Peyer's patch (tissue), 4 donors: ENCODE data around the gene C19orf73. TPM values are rescaled to one million over a fixed set of nuclear protein-coding genes. Genes with fewer than 3 reads are reported as not detected.

ENCODE experiments used
- DNase-seq, 3 donors: peaks; one replicate each; pipeline ENCODE4 v3.0.0-alpha.2; 2017 to 2019
- H3K27ac ChIP-seq, 4 donors: fragments of 200-600 bp; sonication (generic); one replicate each; pipeline ENCODE4 v1.5.1; 2016 to 2019
- H3K27me3 ChIP-seq, 2 donors: fragments of 200-600 bp; sonication (generic); one replicate each; pipeline ENCODE4 v1.5.1; 2019
- H3K36me3 ChIP-seq, 3 donors: fragments of 200-600 bp; sonication (generic); one replicate each; pipeline ENCODE4 v1.5.1; 2016 to 2019
- H3K4me1 ChIP-seq, 4 donors: fragments of 200-600 bp; sonication (generic); one replicate each; pipeline ENCODE4 v1.5.1; 2016 to 2019
- H3K4me3 ChIP-seq, 4 donors: fragments of 200-600 bp; sonication (generic); 1 replicate in 3 of 4; 2 replicates in 1 of 4; pipeline ENCODE4 v1.5.1; 2016 to 2019; ENCODE audit warnings: mild to moderate bottlenecking in 1 of 4
- H3K9me3 ChIP-seq, 4 donors: fragments of 200-600 bp; sonication (generic); one replicate each; pipeline ENCODE4 v1.5.1; 2016 to 2019; ENCODE audit warnings: mild to moderate bottlenecking in 1 of 4
- POLR2A ChIP-seq, 2 donors: fragments of 450-650 bp; IDR thresholded peaks; one replicate each; pipeline ENCODE4 v1.5.1; 2017; ENCODE audit warnings: antibody characterized with exemption in 2 of 2, mild to moderate bottlenecking in 2 of 2, moderate library complexity in 2 of 2
- total RNA-seq, 4 donors: library from RNA; depleted of rRNA; stranded (reverse); fragments of >200 nt; gene quantifications; one replicate each; pipeline ENCODE4 v1.1.0, GENCODE V29; 2016
- TF ChIP-seq, protein P1 (sequence below), 6 experiments: fragments of 450-650 bp in 4 of 6; fragments of 200-600 bp in 2 of 6; sonication (generic) in 1 of 6; IDR thresholded peaks; one replicate each; pipeline ENCODE4 v1.5.1; 2017 to 2019; ENCODE audit warnings: antibody characterized with exemption in 6 of 6, mild to moderate bottlenecking in 3 of 6, moderate library complexity in 1 of 6

The C19orf73 gene
- total RNA-seq, 4 donors from 2014 or later = 3.6 to 6.1 (median 4.6) TPM; not detected in 1

DNA sequence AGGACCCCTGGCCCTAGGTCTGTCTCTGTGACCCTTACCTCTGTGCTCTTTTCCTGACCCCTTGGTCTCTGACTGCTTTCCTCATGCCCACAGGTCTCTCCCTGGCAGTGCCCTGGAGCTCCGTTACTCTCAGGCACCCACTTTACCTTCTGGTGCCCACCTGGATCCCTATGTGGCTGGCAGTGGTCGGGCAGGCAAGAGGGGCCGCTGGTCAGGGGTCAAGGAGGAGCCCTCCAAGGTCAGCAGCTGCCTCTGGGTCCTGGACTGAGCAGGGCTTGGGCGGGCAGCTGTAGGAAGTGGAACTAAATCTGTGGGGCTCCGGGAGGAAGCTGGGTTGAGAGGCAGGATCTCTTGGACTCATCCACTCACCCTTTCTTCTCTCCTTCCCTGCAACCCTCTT is 16.7 kb upstream of the C19orf73 start:
- Histone ChIP-seq H3K9me3 (no peaks in the 10 kb centered on the region), H3K27ac (peak overlapping the region in 2 of 4 donors; percentile 59 to 76), H3K4me3 (no peak overlapping the region), H3K27me3 (no peaks in the 10 kb centered on the region), H3K36me3 (no peaks in the 10 kb centered on the region), H3K4me1 (peaks cover 0 to 23% (median 0%) of the 10 kb centered on the region in 4 donors)
- no peak for DNase-seq
- no peak for TF ChIP-seq POLR2A (IDR thresholded peaks at IDR 0.05)
- TF ChIP-seq, protein P1, sequence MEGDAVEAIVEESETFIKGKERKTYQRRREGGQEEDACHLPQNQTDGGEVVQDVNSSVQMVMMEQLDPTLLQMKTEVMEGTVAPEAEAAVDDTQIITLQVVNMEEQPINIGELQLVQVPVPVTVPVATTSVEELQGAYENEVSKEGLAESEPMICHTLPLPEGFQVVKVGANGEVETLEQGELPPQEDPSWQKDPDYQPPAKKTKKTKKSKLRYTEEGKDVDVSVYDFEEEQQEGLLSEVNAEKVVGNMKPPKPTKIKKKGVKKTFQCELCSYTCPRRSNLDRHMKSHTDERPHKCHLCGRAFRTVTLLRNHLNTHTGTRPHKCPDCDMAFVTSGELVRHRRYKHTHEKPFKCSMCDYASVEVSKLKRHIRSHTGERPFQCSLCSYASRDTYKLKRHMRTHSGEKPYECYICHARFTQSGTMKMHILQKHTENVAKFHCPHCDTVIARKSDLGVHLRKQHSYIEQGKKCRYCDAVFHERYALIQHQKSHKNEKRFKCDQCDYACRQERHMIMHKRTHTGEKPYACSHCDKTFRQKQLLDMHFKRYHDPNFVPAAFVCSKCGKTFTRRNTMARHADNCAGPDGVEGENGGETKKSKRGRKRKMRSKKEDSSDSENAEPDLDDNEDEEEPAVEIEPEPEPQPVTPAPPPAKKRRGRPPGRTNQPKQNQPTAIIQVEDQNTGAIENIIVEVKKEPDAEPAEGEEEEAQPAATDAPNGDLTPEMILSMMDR (IDR thresholded peaks at IDR 0.05) = no peak

DNA sequence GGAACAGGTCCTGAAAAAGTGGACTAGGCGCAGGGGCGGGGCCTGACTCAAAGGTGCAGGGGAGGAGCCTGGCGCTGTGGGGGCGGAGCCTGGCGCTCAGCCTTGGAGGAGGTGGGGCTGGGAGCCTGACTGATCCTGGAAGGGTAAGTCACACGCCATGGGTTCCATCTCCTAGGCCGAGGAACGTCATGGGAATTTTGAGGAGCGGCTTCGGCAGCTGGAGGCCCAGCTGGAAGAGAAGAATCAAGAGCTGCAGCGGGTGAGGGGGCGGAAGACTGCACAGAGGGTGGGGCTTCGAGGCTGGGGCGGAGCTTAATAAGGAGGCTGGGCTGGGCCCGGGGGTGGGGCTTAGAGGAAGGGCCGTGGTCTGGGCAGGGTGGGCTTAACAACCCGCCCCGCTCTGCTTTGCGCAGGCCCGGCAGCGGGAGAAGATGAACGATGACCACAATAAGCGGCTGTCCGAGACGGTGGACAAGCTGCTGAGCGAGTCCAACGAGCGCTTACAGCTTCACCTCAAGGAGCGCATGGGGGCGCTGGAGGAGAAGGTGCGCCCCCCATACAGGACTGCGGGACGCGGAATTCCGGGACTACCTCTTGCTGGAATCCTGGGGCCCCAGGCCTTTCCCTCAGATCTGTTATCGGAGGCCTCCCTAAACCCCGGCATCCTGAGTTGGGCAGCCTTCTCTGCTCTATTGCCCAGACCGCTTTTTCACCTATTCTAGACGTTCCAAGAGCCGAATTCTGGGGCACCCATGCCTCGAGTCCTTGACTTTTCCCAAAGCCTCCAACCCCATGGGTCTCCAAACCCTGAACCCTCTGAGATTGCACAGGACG is 14.9 kb upstream of the C19orf73 start:
- H3K4me3 ChIP-seq = peak overlapping the region in 3 of 4 donors; percentile 2 to 45 (median 41)
- DNase-seq = peak; percentile 37 to 92 (median 88)
- TF ChIP-seq, protein P1 (IDR thresholded peaks at IDR 0.05) = no peak
- H3K9me3 ChIP-seq = no peaks in the 10 kb centered on the region
- no peaks in the 10 kb centered on the region for H3K36me3 ChIP-seq
- H3K27me3 ChIP-seq = no peaks in the 10 kb centered on the region
- peak overlapping the region in 2 of 4 donors; percentile 69 to 74 for H3K27ac ChIP-seq
- peaks cover 0 to 23% (median 0%) of the 10 kb centered on the region in 4 donors for H3K4me1 ChIP-seq

DNA sequence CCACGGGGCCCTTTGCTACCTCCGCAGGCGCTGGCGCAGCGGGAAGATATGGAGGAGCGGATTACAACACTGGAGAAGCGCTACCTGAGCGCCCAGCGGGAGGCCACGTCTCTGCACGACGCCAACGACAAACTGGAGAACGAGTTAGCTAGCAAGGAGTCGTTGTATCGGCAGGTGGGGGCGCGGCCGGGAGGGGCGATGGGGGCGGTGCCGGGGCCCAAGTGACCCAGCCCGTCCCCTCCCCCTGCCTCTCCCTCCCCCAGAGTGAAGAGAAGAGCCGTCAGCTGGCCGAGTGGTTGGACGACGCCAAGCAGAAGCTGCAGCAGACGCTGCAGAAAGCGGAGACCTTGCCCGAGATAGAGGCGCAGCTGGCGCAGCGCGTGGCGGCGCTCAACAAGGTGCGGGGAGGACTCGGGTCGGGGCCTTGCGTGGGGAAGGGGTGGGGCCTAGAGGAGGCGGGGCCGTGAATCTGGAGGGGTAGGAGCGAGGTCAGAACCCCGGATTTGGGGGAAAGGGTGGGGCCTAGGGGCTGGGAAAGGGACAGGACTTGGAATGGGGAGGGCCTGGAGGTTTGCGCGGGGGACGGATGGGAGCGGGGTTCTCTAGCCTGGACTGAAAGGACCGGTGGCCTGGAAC is 14.1 kb upstream of the C19orf73 start:
- Histone ChIP-seq H3K9me3 (no peaks in the 10 kb centered on the region), H3K27me3 (no peaks in the 10 kb centered on the region), H3K36me3 (no peaks in the 10 kb centered on the region), H3K4me3 (peak overlapping the region in 3 of 4 donors; percentile 2 to 45 (median 41)), H3K4me1 (peaks cover 0 to 29% (median 0%) of the 10 kb centered on the region in 4 donors), H3K27ac (peak overlapping the region in 2 of 4 donors; percentile 69 to 74)
- peak in 1 of 3 donors; percentile 72 for DNase-seq
- no peak for TF ChIP-seq POLR2A (IDR thresholded peaks at IDR 0.05)
- TF ChIP-seq, protein P1 (IDR thresholded peaks at IDR 0.05) = no peak

DNA sequence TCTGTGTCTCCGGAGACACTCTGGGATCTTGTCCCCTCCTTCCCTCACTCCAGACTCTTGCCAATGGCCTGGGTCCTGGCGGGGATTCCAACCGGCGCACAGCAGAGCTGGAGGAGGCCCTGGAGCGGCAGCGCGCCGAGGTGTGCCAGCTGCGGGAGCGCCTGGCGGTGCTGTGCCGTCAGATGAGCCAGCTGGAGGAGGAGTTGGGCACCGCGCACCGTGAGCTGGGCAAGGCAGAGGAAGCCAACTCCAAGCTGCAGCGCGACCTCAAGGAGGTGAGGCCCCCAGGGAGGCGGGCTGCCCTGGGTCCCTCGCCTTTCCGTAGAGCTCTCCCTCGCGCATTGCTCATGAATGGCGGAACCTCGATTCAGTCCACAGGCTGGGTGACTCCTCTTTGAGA is 11.4 kb upstream of the C19orf73 start:
- no peak for DNase-seq
- no peaks in the 10 kb centered on the region for H3K27me3 ChIP-seq
- TF ChIP-seq, protein P1 (IDR thresholded peaks at IDR 0.05) = no peak
- TF ChIP-seq POLR2A (IDR thresholded peaks at IDR 0.05) = no peak
- H3K27ac ChIP-seq = no peak overlapping the region
- no peaks in the 10 kb centered on the region for H3K36me3 ChIP-seq
- no peaks in the 10 kb centered on the region for H3K9me3 ChIP-seq
- H3K4me3 ChIP-seq = no peak overlapping the region
- H3K4me1 ChIP-seq = peaks cover 0 to 35% (median 5%) of the 10 kb centered on the region in 4 donors

DNA sequence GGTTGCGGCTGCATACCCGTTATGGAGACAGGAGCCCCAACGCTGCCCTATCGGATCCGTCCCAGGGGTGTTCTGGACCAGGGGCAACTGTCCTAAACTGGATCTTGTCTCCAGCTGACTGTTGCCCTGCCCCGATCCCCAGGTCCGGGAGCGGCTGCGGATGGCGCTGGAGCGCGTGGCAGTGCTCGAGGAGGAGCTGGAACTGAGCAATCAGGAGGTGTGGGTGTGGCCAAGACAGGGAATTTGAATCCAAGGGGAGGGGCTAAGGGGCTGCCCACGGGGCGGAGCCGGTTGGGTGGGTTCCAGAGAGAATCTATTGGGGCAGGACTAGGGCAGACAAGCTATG is 10.3 kb upstream of the C19orf73 start:
- TF ChIP-seq, protein P1 (IDR thresholded peaks at IDR 0.05) = no peak
- TF ChIP-seq POLR2A (IDR thresholded peaks at IDR 0.05) = no peak
- Histone ChIP-seq H3K4me1 (peaks cover 0 to 33% (median 5%) of the 10 kb centered on the region in 4 donors), H3K9me3 (no peaks in the 10 kb centered on the region), H3K27me3 (no peaks in the 10 kb centered on the region), H3K36me3 (no peaks in the 10 kb centered on the region), H3K4me3 (no peak overlapping the region), H3K27ac (no peak overlapping the region)
- no peak for DNase-seq
